CD4-positive, alpha-beta T cell treated with Interleukin-12 subunit alpha and Interleukin-12 subunit beta, for 1 hour (primary cell): ENCODE data around the gene CCDC93.
"Not testable (repeated sequence)": the region's sequence is repeated elsewhere in the genome, so short reads cannot be mapped to it uniquely, and the experiment has no call there.

Source experiments
- DNase-seq: peaks from one replicate; pipeline ENCODE4 v3.0.0-alpha.2; 2020

Gene CCDC93

GRCh38 chr2:117952228-117952627 lies 61.6 kb downstream of the CCDC93 start:
- DNase-seq = no peak

DNA sequence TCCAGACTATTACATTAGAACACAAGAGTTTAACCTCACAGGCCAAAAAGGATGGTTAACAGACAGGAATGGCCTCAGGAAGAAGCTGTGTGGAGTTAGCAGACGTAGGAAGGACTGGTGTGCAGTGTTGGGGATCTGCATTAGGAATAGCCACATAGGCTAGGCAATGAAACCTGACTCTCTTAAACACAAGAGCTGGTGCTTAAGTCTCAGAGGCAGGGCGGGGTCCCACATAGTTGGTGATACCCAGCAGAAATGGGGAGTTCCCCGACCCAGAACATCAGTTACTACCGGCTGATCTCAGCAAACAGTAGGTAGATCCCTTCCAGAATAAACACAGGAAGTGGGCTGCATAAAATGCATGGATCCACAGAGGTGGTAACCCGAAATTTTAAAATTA lies 64.1 kb downstream of the CCDC93 start:
- DNase-seq = no peak

- no peak for DNase-seq
These were observed 65.3 kb downstream of the CCDC93 start for GRCh38 chr2:117948615-117949014.

DNA sequence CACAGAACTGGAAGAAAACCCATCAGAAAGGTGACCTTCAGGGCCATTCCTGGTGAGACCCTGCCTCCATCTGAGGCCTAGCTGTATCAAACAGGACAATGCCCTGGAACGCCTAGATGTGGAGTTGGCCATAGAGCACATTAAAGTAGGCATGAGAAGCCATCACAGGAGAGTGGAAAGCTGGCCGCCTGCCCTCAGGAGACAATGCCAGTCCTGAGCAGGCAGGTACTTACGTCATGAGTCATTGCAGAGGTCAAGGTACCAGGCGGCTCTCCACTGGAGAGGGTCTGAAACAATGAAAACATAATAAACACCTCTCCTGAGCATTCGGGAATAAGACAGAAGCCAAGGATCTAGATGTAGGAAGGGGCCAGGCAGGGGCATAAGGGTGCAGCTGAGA lies 68.6 kb downstream of the CCDC93 start:
- DNase-seq = no peak

GRCh38 chr2:117944816-117945215 lies 69.1 kb downstream of the CCDC93 start:
- DNase-seq = no peak

DNA sequence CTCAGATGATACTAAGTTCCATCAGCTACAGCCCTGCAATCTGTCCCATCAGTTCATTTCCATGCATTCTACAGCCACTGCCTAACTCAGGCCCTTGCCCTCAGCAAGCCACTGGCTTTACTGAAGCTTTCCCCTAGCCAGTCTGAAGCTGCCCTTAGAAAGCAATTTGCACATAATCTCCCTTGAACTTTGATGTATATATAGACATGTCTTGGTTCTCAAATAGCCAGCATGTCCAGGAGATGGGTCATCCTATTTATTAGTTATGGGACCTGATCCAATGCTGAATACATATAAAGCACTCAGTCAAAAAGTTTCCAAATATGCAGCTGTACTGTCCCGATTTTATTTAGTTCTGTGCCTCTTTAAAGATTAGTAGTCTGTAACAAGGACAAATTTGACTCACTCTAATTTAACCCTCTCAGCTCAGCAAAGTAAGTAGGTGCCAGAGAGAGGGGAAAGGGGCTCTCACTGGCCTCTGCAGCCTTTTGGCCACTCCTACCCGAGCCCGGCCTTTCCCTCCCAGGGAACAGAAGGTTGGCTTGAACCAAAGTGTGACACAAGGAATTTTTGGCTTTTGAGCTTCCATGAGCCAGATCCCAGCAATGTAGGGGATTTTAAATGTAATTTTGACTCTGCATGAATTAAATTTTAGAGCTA lies 70.7 kb downstream of the CCDC93 start:
- DNase-seq = no peak

GRCh38 chr2:117942551-117942950 lies 71.3 kb downstream of the CCDC93 start:
- no peak for DNase-seq

DNA sequence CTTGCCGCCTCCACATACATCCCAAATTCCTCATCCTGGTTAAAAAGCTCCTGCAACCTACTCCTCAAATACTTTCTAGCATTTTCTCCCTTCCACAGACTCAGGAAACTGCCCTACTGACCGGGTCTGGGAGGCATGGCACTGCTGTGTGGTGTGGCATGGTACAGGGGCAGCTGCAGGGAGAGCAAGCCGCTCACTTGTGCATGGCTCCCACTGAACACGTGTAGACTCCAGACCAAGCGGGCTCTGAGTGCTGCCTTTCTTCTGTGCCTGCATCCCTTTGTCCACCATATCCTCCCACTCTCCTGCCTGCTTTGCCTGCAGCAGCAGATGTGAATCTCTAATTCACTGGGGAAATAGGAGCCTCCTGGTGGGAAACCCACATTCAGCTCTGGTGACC lies 72.2 kb downstream of the CCDC93 start:
- no peak for DNase-seq

- DNase-seq = no peak
These were observed 73.4 kb downstream of the CCDC93 start for GRCh38 chr2:117940436-117940835.

DNA sequence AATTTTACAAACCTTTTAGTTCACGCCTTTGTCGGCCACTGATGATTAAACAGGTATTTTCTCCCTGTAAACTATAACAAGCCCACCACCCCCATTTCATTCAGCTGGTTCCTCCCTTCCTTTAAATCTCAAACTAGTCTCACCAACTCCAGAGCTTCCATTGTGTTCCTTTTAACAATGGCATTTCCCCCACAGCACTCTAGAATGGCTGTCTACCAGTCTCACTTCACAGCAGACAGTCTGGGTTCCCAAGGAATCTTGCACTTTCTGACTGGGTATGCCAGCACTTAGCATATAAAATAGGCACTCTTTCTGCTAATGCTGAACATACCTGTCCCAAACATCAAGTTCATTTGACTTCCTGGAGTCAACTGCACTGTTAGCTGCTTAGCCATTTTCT lies 75.3 kb downstream of the CCDC93 start:
- no peak for DNase-seq

DNA sequence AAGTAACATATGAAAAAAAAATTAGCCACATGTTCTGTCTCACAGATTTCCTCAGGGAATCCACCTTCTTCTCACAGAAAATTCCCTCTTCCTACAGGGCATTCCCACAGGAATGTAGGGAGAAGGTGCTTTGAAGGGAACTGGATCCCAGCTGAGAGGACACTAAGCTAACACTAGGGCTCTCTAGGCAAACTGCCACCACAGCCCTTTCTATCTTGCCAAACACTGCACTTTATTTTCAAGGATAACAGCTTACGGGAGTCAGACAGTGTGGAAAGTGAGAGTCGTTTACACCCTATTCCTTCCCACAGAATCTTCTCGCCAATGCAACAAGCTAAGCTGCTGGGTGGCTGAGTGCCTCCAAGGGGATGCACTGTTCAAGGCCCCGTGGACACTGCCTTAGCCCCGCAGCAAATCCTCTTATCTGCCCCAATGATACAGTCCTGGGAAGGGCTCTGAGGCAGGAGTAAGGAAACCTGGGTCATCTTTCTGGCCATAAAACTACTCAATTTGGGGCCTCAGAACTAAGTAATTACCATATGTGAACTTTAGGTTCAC lies 76.9 kb downstream of the CCDC93 start:
- DNase-seq = no peak

DNA sequence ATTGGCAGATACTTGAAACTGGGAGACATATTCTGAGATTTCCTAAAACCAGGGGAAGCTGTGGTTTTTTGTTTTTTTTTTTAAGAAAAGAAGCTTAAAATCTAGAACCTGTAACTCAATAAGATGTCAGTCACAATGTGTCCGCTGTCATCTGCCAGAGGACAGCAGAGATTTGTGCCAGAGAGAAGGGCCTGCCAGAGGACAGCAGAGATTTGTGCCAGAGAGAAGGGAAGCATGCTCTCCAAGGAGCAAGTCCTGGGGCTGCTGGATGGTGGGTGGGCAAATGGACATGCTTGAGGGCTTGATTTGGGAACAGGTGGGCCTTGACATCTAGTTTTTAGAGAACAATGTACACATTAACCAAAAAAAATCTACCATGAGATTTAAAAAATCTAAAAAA lies 77.9 kb downstream of the CCDC93 start:
- no peak for DNase-seq

- DNase-seq = no peak
These were observed 78.4 kb downstream of the CCDC93 start for GRCh38 chr2:117935456-117935855.

DNA sequence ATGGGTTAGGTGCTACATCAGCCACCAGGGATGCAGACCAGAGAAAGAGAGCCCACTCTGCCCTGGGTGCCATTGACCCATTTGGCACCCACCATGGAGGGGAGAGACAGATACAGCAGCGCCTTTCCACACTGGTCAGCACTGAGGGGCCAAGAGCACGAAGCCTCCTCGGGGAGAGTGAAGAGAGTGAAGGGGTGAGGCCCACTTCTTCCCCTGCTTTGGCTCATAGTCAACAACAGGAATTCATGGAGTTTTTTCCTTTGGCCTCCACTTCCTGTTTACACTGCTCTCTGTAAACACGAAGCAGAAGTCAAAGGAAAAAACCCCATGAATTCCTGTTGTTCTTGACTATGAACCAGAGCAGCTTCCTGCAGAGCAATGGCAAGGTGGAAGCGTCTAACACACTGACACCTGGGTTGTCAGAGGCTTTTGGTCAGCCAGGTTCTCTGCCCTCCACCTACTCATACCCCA lies 80.0 kb downstream of the CCDC93 start:
- DNase-seq = no peak

GRCh38 chr2:117931978-117932377 lies 81.9 kb downstream of the CCDC93 start:
- no peak for DNase-seq

- DNase-seq = no peak
These were observed 82.6 kb downstream of the CCDC93 start for GRCh38 chr2:117931266-117931665.

DNA sequence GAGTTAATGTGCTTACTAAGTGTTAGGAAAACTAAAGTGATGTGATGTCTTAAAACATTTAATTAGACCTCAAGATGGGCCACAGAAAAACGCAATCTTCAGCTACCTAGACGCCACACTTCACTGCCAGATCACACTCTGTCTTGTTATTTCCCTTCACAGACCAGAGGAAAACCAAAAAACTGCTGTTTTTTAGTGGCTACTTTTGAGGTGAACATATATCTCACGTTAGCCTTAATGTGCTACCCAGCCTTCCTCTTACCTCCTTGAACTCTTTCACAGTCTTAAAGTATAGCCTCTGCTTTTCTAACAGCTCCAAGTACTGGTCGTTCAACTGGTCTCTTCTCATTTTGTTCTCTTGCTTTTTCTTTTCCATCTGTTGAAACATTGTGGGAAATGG lies 83.1 kb downstream of the CCDC93 start:
- no peak for DNase-seq

DNA sequence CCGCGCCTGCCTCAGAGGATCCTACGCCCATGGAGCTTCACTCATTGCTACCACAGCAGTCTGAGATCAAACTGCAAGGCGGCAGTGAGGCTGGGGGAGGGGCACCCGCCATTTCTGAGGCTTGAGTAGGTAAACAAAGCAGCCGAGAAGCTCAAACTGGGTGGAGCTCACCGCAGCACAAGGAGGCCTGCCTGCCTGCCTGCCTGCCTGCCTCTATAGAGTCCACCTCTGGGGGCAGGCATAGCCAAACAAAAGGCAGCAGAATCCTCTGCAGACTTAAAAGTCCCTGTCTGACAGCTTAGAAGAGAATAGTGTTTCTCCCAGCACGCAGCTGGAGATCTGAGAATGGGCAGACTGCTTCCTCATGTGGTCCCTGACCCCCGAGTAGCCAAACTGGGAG lies 90.4 kb downstream of the CCDC93 start:
- DNase-seq = not testable (repeated sequence)

GRCh38 chr2:117921520-117921919 lies 92.3 kb downstream of the CCDC93 start:
- no peak for DNase-seq

GRCh38 chr2:117918608-117919007 lies 95.3 kb downstream of the CCDC93 start:
- DNase-seq = no peak

- DNase-seq = no peak
These were observed 96.5 kb downstream of the CCDC93 start for GRCh38 chr2:117917223-117917917.

- no peak for DNase-seq
These were observed 110.9 kb downstream of the CCDC93 start for GRCh38 chr2:117902933-117903332.

GRCh38 chr2:117888897-117889296 lies 125.0 kb downstream of the CCDC93 start:
- no peak for DNase-seq

DNA sequence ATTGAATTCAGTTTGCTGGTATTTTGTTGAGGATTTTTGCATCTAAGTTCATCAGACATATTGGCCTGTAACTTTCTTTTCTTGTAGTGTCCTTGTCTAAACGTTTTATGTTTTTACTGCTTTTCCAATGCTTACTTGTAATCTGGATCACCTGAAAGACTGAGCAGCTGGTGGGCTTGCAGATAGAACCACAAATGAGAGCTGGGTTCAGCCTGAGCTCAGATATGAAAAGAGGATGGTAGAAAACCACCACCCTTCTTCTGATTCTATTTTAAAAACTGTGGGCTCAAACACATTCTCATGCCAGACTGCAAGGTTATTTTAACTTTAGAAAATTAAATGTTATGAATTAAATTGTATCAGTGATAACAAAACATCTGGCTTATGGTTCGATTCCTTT lies 128.6 kb downstream of the CCDC93 start:
- DNase-seq = no peak
